ACC112 (cell line): ENCODE measurements around the gene ZNF584.

Experiments used
- H2AFZ ChIP-seq: fragments of 200-600 bp; sonication (generic); one replicate; pipeline ENCODE4 v1.6.0; 2017; ENCODE audit warnings: antibody characterized with exemption, low read length; ENCODE audit not compliant: unreplicated experiment
- H3K27ac ChIP-seq: fragments of 200-600 bp; sonication (generic); 2 replicates; pipeline ENCODE4 v1.5.1; 2014; ENCODE audit warnings: low read depth, mild to moderate bottlenecking, antibody characterized with exemption, low read length, moderate library complexity
- H3K27me3 ChIP-seq: fragments of 200-600 bp; sonication (generic); 2 replicates; pipeline ENCODE4 v1.6.1; 2014; ENCODE audit warnings: mild to moderate bottlenecking, antibody characterized with exemption, low read length, moderate library complexity, mixed read lengths; ENCODE audit not compliant: insufficient read depth
- H3K36me3 ChIP-seq: fragments of 200-600 bp; sonication (generic); 2 replicates; pipeline ENCODE4 v1.6.1; 2016; ENCODE audit warnings: mild to moderate bottlenecking, antibody characterized with exemption, low read length, moderate library complexity, mixed read lengths; ENCODE audit not compliant: insufficient read depth
- H3K4me1 ChIP-seq: fragments of 200-600 bp; sonication (generic); one replicate; pipeline ENCODE4 v1.6.1; 2016; ENCODE audit warnings: low read length, mixed read lengths; ENCODE audit not compliant: insufficient read depth, unreplicated experiment, control insufficient read depth
- H3K4me3 ChIP-seq: fragments of 200-600 bp; sonication (generic); 2 replicates; pipeline ENCODE4 v1.5.1; 2014; ENCODE audit warnings: mild to moderate bottlenecking, low read depth, low read length
- H3K79me2 ChIP-seq: fragments of 200-600 bp; sonication (generic); one replicate; pipeline ENCODE4 v1.6.0; 2016; ENCODE audit warnings: low read length; ENCODE audit not compliant: control insufficient read depth, unreplicated experiment, insufficient read depth

The ZNF584 gene

DNA sequence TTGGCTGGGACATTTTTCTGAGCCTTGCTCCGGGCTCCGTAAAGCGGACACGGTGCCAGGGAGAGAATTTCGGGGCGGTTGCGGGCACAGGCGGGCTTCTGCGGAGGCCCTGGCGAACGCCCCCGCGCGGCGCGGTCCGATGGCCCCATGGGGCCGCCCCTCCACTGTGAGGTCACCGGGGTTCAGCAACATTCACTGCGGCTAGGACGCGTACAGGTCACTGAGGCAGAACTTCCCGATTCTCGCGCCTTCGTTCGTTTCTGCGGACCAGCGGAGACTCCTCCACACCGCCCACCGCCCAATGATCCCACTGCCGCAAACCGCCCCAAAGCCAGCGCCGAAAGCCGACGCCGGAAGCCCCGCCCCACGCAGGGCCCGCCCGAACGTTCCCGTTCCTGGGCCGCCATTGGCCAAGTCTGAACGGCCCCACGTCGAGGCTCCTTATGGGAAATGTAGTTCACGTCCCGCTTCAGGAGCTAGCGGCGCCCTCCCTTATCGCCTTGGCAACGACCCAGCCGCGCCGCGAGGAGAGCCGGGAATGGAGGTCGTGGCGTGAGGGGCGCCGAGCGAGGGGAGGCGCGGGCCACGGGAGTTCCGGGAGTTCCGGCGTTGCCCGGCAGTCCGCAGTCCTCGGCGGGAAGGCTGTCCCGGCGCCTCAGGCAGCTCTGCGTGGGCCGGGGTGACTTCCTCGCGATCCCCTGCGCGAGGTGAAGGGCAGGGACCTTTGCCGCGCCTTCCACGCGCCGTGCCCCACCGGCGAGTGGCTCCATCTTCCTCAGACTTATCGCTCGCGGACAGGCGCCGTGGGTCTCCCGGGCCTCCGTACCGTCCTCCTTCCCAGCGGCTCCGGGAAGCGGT lies at the start of gene ZNF584:
ZNF584 (plus strand) TSS at position 498 of the 858 bp plus-strand sequence. CDS start 499 bp downstream, outside the sequence.
- Histone ChIP-seq H3K27me3 (no peaks in the 10 kb centered on the region), H2AFZ (no peak within 1 kb of the TSS), H3K36me3 (no peaks in the 10 kb centered on the region), H3K4me1 (peaks cover 15% of the 10 kb centered on the region), H3K27ac (peak within 1 kb of the TSS; percentile 55), H3K4me3 (peak within 1 kb of the TSS; percentile 99), H3K79me2 (peaks cover 25% of the 10 kb centered on the region)

DNA sequence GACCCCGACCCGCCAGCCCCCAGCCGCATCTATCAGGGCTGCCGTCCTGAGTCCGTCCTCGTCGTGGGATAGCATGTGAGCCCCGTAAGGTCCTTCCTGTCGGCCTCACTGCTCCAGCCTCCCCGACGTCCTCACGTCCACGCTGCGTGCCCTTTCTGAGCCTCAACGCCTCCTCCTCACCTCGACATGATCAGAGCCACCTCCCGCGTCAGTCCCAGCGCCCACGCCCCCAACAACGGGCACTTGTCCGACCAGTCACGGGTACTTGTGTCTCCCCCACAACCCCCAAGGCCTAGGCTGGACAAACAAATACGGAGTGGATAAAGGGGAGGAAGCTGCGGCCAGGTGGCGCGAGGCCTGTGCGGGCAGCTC lies 46.6 kb upstream of the ZNF584 start:
- H3K4me3 ChIP-seq, result peak overlapping the region; percentile 92
- no peaks in the 10 kb centered on the region for H3K79me2 ChIP-seq
- H3K27me3 ChIP-seq, result no peaks in the 10 kb centered on the region
- no peaks in the 10 kb centered on the region for H3K4me1 ChIP-seq
- peak overlapping the region; percentile 94 for H2AFZ ChIP-seq
- H3K36me3 ChIP-seq, result no peaks in the 10 kb centered on the region
- H3K27ac ChIP-seq, result peak overlapping the region; percentile 89

- peak within 1 kb of the TSS; percentile 89 for H3K27ac ChIP-seq
- no peaks in the 10 kb centered on the region for H3K27me3 ChIP-seq
- H2AFZ ChIP-seq, result peak within 1 kb of the TSS; percentile 94
- no peaks in the 10 kb centered on the region for H3K4me1 ChIP-seq
- H3K4me3 ChIP-seq, result peak within 1 kb of the TSS; percentile 92
- H3K79me2 ChIP-seq, result no peaks in the 10 kb centered on the region
- H3K36me3 ChIP-seq, result no peaks in the 10 kb centered on the region
These were observed 46.0 kb upstream of the ZNF584 start, which contains the start of gene ZNF497 for GRCh38 chr19:58362272-58362994. Gene ZNF497, minus strand, starts transcription at chr19:58362751. Its CDS starts 5,116 bp downstream, at chr19:58357635.

DNA sequence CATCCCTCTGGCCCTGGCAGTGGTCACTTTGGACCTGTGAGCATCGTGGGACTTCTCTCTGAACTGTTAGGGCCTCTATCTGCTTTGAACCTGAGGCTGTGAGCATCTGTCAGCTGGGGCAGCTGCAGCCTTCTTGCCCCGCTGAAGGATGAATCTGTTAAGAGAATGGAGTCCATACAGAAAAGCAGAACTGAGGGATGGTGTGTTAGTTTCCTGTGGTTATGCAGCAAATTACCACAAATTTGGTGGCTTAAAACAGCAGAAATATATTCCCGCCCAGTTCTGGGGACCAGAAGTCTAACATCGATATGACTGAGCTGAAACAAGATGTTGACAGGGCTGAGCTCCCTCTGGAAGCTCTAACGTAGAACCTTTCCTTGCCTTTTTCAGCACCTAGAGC lies 44.3 kb upstream of the ZNF584 start:
- H3K4me1 ChIP-seq, result no peaks in the 10 kb centered on the region
- H2AFZ ChIP-seq, result no peak overlapping the region
- no peak overlapping the region for H3K4me3 ChIP-seq
- no peaks in the 10 kb centered on the region for H3K79me2 ChIP-seq
- no peak overlapping the region for H3K27ac ChIP-seq
- no peaks in the 10 kb centered on the region for H3K27me3 ChIP-seq
- no peaks in the 10 kb centered on the region for H3K36me3 ChIP-seq

- Histone ChIP-seq H3K36me3 (no peaks in the 10 kb centered on the region), H3K79me2 (no peaks in the 10 kb centered on the region), H3K27me3 (no peaks in the 10 kb centered on the region), H3K4me1 (no peaks in the 10 kb centered on the region), H2AFZ (no peak overlapping the region), H3K4me3 (no peak overlapping the region), H3K27ac (no peak overlapping the region)
These were observed 41.6 kb upstream of the ZNF584 start for GRCh38 chr19:58366585-58367430.

DNA sequence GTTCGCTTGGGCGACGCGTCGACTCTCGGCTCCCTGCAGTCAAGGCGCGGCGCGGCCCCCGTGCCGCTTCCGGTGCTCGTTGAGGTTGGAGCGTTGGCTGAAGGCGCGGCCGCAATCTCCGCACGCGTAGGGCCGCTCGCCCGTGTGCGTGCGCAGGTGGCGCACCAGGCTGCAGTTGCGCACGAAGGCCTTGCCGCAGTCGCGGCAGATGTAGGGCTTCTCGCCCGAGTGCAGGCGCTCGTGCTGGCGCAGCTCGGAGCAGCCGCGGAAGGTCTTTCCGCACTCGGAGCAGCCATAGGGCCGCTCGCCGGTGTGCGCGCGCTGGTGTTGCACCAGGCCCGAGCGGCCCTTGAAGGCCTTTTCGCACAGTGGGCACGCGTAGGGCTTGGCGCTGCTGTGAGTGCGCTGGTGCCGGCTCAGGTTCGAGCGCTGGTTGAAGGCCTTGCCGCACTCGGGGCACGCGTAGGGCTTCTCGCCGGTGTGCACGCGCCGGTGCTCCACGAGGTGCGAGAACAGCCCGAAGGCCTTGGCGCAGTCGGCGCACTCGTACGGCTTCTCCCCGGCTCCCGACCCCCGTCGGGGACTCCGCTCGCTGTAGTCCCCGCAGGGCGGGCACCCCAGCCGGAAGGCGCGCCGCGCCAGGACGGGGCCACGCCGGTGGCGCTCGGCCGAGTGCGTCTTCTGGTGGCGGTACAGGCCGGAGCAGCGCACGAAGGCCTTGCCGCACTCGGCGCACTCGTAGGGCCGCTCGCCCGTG lies 40.6 kb upstream of the ZNF584 start:
- no peaks in the 10 kb centered on the region for H3K36me3 ChIP-seq
- H2AFZ ChIP-seq, result no peak overlapping the region
- H3K27ac ChIP-seq, result no peak overlapping the region
- no peaks in the 10 kb centered on the region for H3K79me2 ChIP-seq
- H3K27me3 ChIP-seq, result no peaks in the 10 kb centered on the region
- no peak overlapping the region for H3K4me3 ChIP-seq
- H3K4me1 ChIP-seq, result no peaks in the 10 kb centered on the region

DNA sequence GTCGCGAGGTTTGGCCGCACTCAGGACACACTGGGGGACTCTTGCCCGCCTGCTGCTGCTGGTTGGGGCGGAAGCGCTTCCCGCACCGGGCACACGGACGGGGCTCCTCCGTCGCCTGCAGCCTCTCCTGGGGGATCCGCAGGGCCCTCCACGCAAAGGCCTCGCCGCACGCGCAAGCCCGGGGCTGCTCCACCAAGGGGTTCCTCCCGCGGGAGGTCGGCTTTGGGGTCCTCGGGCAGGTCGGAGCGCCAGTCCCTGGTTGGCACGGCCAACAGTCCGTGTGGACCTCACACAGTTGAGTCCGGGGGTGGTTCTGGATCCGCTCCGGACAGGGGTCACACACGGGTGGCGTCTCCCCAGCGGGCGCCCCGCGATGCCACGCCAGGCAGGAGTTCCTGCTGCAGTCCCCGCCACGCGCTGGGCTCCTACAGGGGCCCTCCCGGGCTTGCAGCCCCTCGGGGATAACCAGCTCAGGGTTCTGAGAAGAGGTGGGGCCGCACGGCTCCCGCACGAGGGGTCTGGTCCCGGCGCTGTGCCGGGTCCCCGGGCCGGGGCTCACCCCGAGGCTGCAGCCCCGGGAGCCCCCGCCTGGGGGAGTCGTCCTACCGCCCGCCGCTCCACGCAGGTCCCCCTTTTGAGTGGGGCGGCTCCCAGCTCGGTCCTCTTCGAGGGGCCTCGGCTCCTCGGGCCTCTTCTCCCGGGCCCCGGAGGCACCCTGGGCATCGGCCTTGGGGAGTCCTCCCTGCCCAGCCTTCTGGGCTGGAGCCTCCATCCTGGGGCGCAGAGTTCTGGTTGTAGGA lies 39.7 kb upstream of the ZNF584 start:
- Histone ChIP-seq H3K36me3 (no peaks in the 10 kb centered on the region), H3K4me3 (no peak overlapping the region), H3K79me2 (no peaks in the 10 kb centered on the region), H2AFZ (no peak overlapping the region), H3K27me3 (no peaks in the 10 kb centered on the region), H3K4me1 (no peaks in the 10 kb centered on the region), H3K27ac (no peak overlapping the region)

DNA sequence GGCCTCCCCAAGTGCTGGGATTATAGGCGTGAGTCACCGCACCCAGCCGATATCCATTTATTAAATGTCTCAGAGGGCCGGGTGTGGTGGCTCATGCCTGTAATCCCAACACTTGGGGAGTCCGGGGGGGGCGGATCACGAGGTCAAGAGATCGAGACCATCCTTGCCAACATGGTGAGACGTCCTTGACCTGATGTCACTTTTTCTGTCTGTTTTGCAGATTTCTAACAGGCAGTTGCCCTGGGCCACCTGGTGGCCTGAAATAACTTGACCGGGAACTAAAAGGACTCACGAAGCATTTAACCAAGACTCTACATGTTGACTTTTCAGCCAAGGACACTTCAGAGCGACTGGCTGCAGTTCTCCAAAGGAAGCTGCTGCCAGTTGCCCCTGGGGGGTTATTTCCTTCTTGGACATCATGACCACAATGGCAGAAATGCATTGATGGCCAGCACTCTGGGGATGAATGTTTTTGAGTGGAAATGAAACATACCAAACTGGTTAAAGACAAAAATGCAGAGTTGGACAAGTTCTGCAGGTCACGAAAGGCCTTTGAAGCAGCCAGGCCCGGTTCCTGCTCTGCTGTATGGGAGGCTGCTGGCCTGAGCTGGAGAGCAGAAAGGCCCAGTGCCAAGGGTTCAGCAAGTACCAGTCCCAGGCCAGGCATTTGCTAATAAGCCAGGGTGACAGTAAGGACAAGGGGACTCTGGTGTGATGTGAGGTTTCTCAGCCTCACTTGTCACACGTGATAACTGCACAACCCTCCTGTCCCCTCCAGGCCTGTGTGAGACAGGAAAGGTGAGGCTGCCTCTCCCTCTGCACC lies 35.9 kb upstream of the ZNF584 start:
- peaks cover 2% of the 10 kb centered on the region for H3K4me1 ChIP-seq
- no peak overlapping the region for H2AFZ ChIP-seq
- no peaks in the 10 kb centered on the region for H3K27me3 ChIP-seq
- no peaks in the 10 kb centered on the region for H3K79me2 ChIP-seq
- no peak overlapping the region for H3K4me3 ChIP-seq
- H3K27ac ChIP-seq, result no peak overlapping the region
- no peaks in the 10 kb centered on the region for H3K36me3 ChIP-seq

- Histone ChIP-seq H3K27me3 (no peaks in the 10 kb centered on the region), H3K4me3 (no peak overlapping the region), H3K36me3 (no peaks in the 10 kb centered on the region), H2AFZ (no peak overlapping the region), H3K79me2 (no peaks in the 10 kb centered on the region), H3K27ac (no peak overlapping the region), H3K4me1 (peaks cover 2% of the 10 kb centered on the region)
These were observed 34.2 kb upstream of the ZNF584 start for GRCh38 chr19:58374200-58374599.
